HUES64 (cell line): Measurements from ENCODE around the gene CTNNA3.

ENCODE experiments used
- H3K27ac ChIP-seq: 2 replicates; pipeline ENCODE4 v1.7.0; 2013; ENCODE audit warnings: low read depth, low read length, inconsistent platforms
- H3K27me3 ChIP-seq: 2 replicates; pipeline ENCODE4 v1.6.1; 2013; ENCODE audit warnings: mild to moderate bottlenecking, low read length; ENCODE audit not compliant: insufficient read depth
- H3K36me3 ChIP-seq: 2 replicates; pipeline ENCODE4 v1.6.1; 2013; ENCODE audit warnings: mild to moderate bottlenecking, low read length; ENCODE audit not compliant: insufficient read depth
- H3K4me1 ChIP-seq: 2 replicates; pipeline ENCODE4 v1.6.1; 2013; ENCODE audit warnings: mild to moderate bottlenecking, low read length, moderate library complexity; ENCODE audit not compliant: insufficient read depth
- H3K4me3 ChIP-seq: 2 replicates; pipeline ENCODE4 v1.5.1; 2013; ENCODE audit warnings: mild to moderate bottlenecking, low read length, moderate library complexity
- H3K9ac ChIP-seq: 2 replicates; pipeline ENCODE4 v1.6.1; 2013; ENCODE audit warnings: mild to moderate bottlenecking, low read depth, low read length
- H3K9me3 ChIP-seq: 2 replicates; pipeline ENCODE4 v1.6.1; 2013; ENCODE audit warnings: low read depth, low read length; ENCODE audit not compliant: insufficient read depth
- WGBS: fragments of 150-250, 120-280 bp; methylation state at CpG from one replicate; pipeline ENCODE4 v1.1.7; 2013; ENCODE audit warnings: missing lambda C conversion rate; 5-methylcytosine and 5-hydroxymethylcytosine counted together

Gene CTNNA3

GRCh38 chr10:66586073-66586472 lies 1109.9 kb downstream of the CTNNA3 start:
- Histone ChIP-seq H3K36me3 (no peaks in the 10 kb centered on the region), H3K4me3 (no peak overlapping the region), H3K27ac (no peak overlapping the region), H3K9me3 (no peaks in the 10 kb centered on the region), H3K4me1 (no peaks in the 10 kb centered on the region), H3K27me3 (no peaks in the 10 kb centered on the region), H3K9ac (no peak overlapping the region)
- 50% methylated on average over 5 of the region's 5 CpGs for WGBS

- no peaks in the 10 kb centered on the region for H3K27me3 ChIP-seq
- no peak overlapping the region for H3K9ac ChIP-seq
- no peaks in the 10 kb centered on the region for H3K9me3 ChIP-seq
- no peaks in the 10 kb centered on the region for H3K36me3 ChIP-seq
- no peaks in the 10 kb centered on the region for H3K4me1 ChIP-seq
- WGBS, result 95% methylated on average over 2 of the region's 2 CpGs
- H3K4me3 ChIP-seq, result no peak overlapping the region
- no peak overlapping the region for H3K27ac ChIP-seq
Measured at GRCh38 chr10:66575251-66575855, 1120.6 kb downstream of the CTNNA3 start.

GRCh38 chr10:66572700-66573099 lies 1123.3 kb downstream of the CTNNA3 start:
- Histone ChIP-seq H3K27ac (no peak overlapping the region), H3K9me3 (no peaks in the 10 kb centered on the region), H3K9ac (no peak overlapping the region), H3K36me3 (no peaks in the 10 kb centered on the region), H3K4me3 (no peak overlapping the region), H3K4me1 (no peaks in the 10 kb centered on the region), H3K27me3 (no peaks in the 10 kb centered on the region)
- WGBS, result 96% methylated on average over 2 of the region's 2 CpGs

- Histone ChIP-seq H3K4me3 (no peak overlapping the region), H3K9me3 (no peaks in the 10 kb centered on the region), H3K27ac (no peak overlapping the region), H3K36me3 (no peaks in the 10 kb centered on the region), H3K9ac (no peak overlapping the region), H3K27me3 (no peaks in the 10 kb centered on the region), H3K4me1 (no peaks in the 10 kb centered on the region)
- 95% methylated on average over 4 of the region's 4 CpGs for WGBS
Measured at GRCh38 chr10:66565999-66566398, 1130.0 kb downstream of the CTNNA3 start.

GRCh38 chr10:66564287-66564686 lies 1131.7 kb downstream of the CTNNA3 start:
- WGBS, result 93% methylated on average over 2 of the region's 3 CpGs
- H3K4me1 ChIP-seq, result no peaks in the 10 kb centered on the region
- H3K36me3 ChIP-seq, result no peaks in the 10 kb centered on the region
- H3K27me3 ChIP-seq, result no peaks in the 10 kb centered on the region
- no peak overlapping the region for H3K9ac ChIP-seq
- H3K4me3 ChIP-seq, result no peak overlapping the region
- no peaks in the 10 kb centered on the region for H3K9me3 ChIP-seq
- H3K27ac ChIP-seq, result no peak overlapping the region

GRCh38 chr10:66555061-66555460 lies 1140.9 kb downstream of the CTNNA3 start:
- no peaks in the 10 kb centered on the region for H3K27me3 ChIP-seq
- H3K9me3 ChIP-seq, result no peaks in the 10 kb centered on the region
- no peak overlapping the region for H3K27ac ChIP-seq
- 100% methylated on average over 1 of the region's 2 CpGs for WGBS
- H3K36me3 ChIP-seq, result no peaks in the 10 kb centered on the region
- no peaks in the 10 kb centered on the region for H3K4me1 ChIP-seq
- no peak overlapping the region for H3K9ac ChIP-seq
- H3K4me3 ChIP-seq, result no peak overlapping the region

- 83% methylated on average over 1 of the region's 1 CpG for WGBS
- Histone ChIP-seq H3K4me3 (no peak overlapping the region), H3K4me1 (no peaks in the 10 kb centered on the region), H3K9me3 (no peaks in the 10 kb centered on the region), H3K27me3 (no peaks in the 10 kb centered on the region), H3K36me3 (no peaks in the 10 kb centered on the region), H3K9ac (no peak overlapping the region), H3K27ac (no peak overlapping the region)
Measured at GRCh38 chr10:66552331-66552730, 1143.7 kb downstream of the CTNNA3 start.

- Histone ChIP-seq H3K27ac (no peak overlapping the region), H3K36me3 (no peaks in the 10 kb centered on the region), H3K4me1 (no peaks in the 10 kb centered on the region), H3K27me3 (no peaks in the 10 kb centered on the region), H3K4me3 (no peak overlapping the region), H3K9ac (no peak overlapping the region), H3K9me3 (no peaks in the 10 kb centered on the region)
- WGBS, result 87% methylated on average over 2 of the region's 3 CpGs
Measured at GRCh38 chr10:66550351-66550750, 1145.6 kb downstream of the CTNNA3 start.

- Histone ChIP-seq H3K9ac (no peak overlapping the region), H3K36me3 (no peaks in the 10 kb centered on the region), H3K27ac (no peak overlapping the region), H3K4me1 (no peaks in the 10 kb centered on the region), H3K9me3 (no peaks in the 10 kb centered on the region), H3K27me3 (no peaks in the 10 kb centered on the region), H3K4me3 (no peak overlapping the region)
- WGBS, result 93% methylated on average over 2 of the region's 3 CpGs
Measured at GRCh38 chr10:66538908-66539307, 1157.1 kb downstream of the CTNNA3 start.

GRCh38 chr10:66538371-66538770 lies 1157.6 kb downstream of the CTNNA3 start:
- Histone ChIP-seq H3K27me3 (no peaks in the 10 kb centered on the region), H3K4me3 (no peak overlapping the region), H3K36me3 (no peaks in the 10 kb centered on the region), H3K9me3 (no peaks in the 10 kb centered on the region), H3K9ac (no peak overlapping the region), H3K27ac (no peak overlapping the region), H3K4me1 (no peaks in the 10 kb centered on the region)
- WGBS, result 90% methylated on average over 3 of the region's 3 CpGs

GRCh38 chr10:66537186-66537585 lies 1158.8 kb downstream of the CTNNA3 start:
- Histone ChIP-seq H3K27ac (no peak overlapping the region), H3K27me3 (no peaks in the 10 kb centered on the region), H3K9ac (no peak overlapping the region), H3K9me3 (no peaks in the 10 kb centered on the region), H3K4me3 (no peak overlapping the region), H3K36me3 (no peaks in the 10 kb centered on the region), H3K4me1 (no peaks in the 10 kb centered on the region)
- no CpG with 5 or more reads among the region's 1 CpG for WGBS

GRCh38 chr10:66535439-66535838 lies 1160.6 kb downstream of the CTNNA3 start:
- 88% methylated on average over 1 of the region's 1 CpG for WGBS
- no peak overlapping the region for H3K9ac ChIP-seq

More at GRCh38 chr10:66535439-66535838, 1160.6 kb downstream of the CTNNA3 start:
- no peak overlapping the region for H3K4me3 ChIP-seq
- no peaks in the 10 kb centered on the region for H3K9me3 ChIP-seq
- H3K36me3 ChIP-seq, result no peaks in the 10 kb centered on the region
- H3K4me1 ChIP-seq, result no peaks in the 10 kb centered on the region
- no peaks in the 10 kb centered on the region for H3K27me3 ChIP-seq
- H3K27ac ChIP-seq, result no peak overlapping the region
